Smooth muscle cell (in vitro differentiated cells): ENCODE data around the gene CNTN4. TPM values are rescaled to one million over a fixed set of nuclear protein-coding genes. Genes with fewer than 3 reads are reported as not detected.

Experiments used
- DNase-seq: peaks from one replicate; lab custom pipeline; 2025; ENCODE audit not compliant: unreplicated experiment; lab: John Stamatoyannopoulos, UW
- H2AFZ ChIP-seq: fragments of 200-600 bp; sonication (generic); 2 replicates; pipeline ENCODE4 v1.6.0; 2016; ENCODE audit warnings: antibody characterized with exemption, low read depth, mild to moderate bottlenecking
- H3F3A ChIP-seq: fragments of 200-600 bp; sonication (generic); 2 replicates; pipeline ENCODE4 v1.6.0; 2017; ENCODE audit warnings: antibody characterized with exemption, low read depth
- H3K27ac ChIP-seq: fragments of 200-600 bp; sonication (generic); 2 replicates; pipeline ENCODE4 v1.5.1; 2016; ENCODE audit warnings: low read depth, mild to moderate bottlenecking
- H3K27me3 ChIP-seq: fragments of 200-600 bp; sonication (generic); 2 replicates; pipeline ENCODE4 v1.6.1; 2016; ENCODE audit warnings: low read depth, mild to moderate bottlenecking
- H3K36me3 ChIP-seq: fragments of 200-600 bp; sonication (generic); 2 replicates; pipeline ENCODE4 v1.5.1; 2016; ENCODE audit warnings: low read depth
- H3K4me1 ChIP-seq: fragments of 200-600 bp; sonication (generic); 2 replicates; pipeline ENCODE4 v1.5.1; 2016; ENCODE audit warnings: low read depth
- H3K4me2 ChIP-seq: fragments of 200-600 bp; sonication (generic); 2 replicates; pipeline ENCODE4 v1.6.0; 2016; ENCODE audit warnings: mild to moderate bottlenecking
- H3K4me3 ChIP-seq: fragments of 200-600 bp; sonication (generic); 2 replicates; pipeline ENCODE4 v1.5.1; 2016; ENCODE audit warnings: mild to moderate bottlenecking
- H3K79me2 ChIP-seq: fragments of 200-600 bp; sonication (generic); 2 replicates; pipeline ENCODE4 v1.6.0; 2016; ENCODE audit warnings: low read depth, mild to moderate bottlenecking
- H3K9ac ChIP-seq: fragments of 200-600 bp; sonication (generic); 2 replicates; pipeline ENCODE4 v1.6.0; 2016; ENCODE audit warnings: low read depth
- H3K9me3 ChIP-seq: fragments of 200-600 bp; sonication (generic); replicated peaks from 2 replicates; pipeline ENCODE4 v1.5.1; 2016; ENCODE audit warnings: low read depth
- H4K20me1 ChIP-seq: fragments of 200-600 bp; sonication (generic); 2 replicates; pipeline ENCODE4 v1.6.0; 2016; ENCODE audit warnings: low read depth
- CTCF ChIP-seq: fragments of 200-600 bp; sonication (generic); IDR thresholded peaks from 2 replicates; pipeline ENCODE4 v1.5.1; 2017; ENCODE audit warnings: borderline replicate concordance, mild to moderate bottlenecking, antibody characterized with exemption; ENCODE audit not compliant: insufficient read depth, poor library complexity, severe bottlenecking
- WGBS: methylation state at CpG from one replicate; pipeline ENCODE4 v1.1.7; 2016; ENCODE audit warnings: low lambda C conversion rate; 5-methylcytosine and 5-hydroxymethylcytosine counted together
- polyA plus RNA-seq: library from polyadenylated mRNA; unstranded; fragments of >200 nt; fragmentation: Nextera tagmentation; extraction: Ambion mirVana; gene quantifications from 2 replicates; pipeline ENCODE4 v1.2.1, GENCODE V29; 2016
- total RNA-seq: library from RNA; depleted of rRNA; stranded (reverse); fragments of >200 nt; gene quantifications from 2 replicates; pipeline ENCODE4 v1.2.3, GENCODE V29; 2014

The CNTN4 gene
- total and polyA plus RNA-seq, 2 experiments from 2014 or later = 12.1 to 15.8 TPM

- TF ChIP-seq CTCF = no peak
- Histone ChIP-seq H3K9ac (no peak overlapping the region), H3K4me1 (no peaks in the 10 kb centered on the region), H2AFZ (no peak overlapping the region), H3F3A (no peaks in the 10 kb centered on the region), H3K36me3 (no peaks in the 10 kb centered on the region), H3K27ac (no peak overlapping the region), H3K4me3 (no peak overlapping the region), H3K27me3 (no peaks in the 10 kb centered on the region), H3K79me2 (no peaks in the 10 kb centered on the region), H3K4me2 (no peak overlapping the region), H3K9me3 (no peaks in the 10 kb centered on the region), H4K20me1 (no peaks in the 10 kb centered on the region)
- 80% methylated on average over 1 of the region's 1 CpG for WGBS
- no peak for DNase-seq
Measured at GRCh38 chr3:2558796-2559195, 460.1 kb downstream of the CNTN4 start.

- Histone ChIP-seq H3K4me1 (no peaks in the 10 kb centered on the region), H2AFZ (no peak overlapping the region), H3K27ac (no peak overlapping the region), H3K9ac (no peak overlapping the region), H3K79me2 (no peaks in the 10 kb centered on the region), H3K27me3 (no peaks in the 10 kb centered on the region), H3K4me2 (no peak overlapping the region), H3K36me3 (no peaks in the 10 kb centered on the region), H3F3A (no peaks in the 10 kb centered on the region), H3K9me3 (no peaks in the 10 kb centered on the region), H4K20me1 (no peaks in the 10 kb centered on the region), H3K4me3 (no peak overlapping the region)
- no peak for DNase-seq
- no peak for TF ChIP-seq CTCF
- WGBS = 75% methylated on average over 3 of the region's 3 CpGs
Measured at GRCh38 chr3:2567451-2567850, 468.8 kb downstream of the CNTN4 start.

GRCh38 chr3:2568156-2568555 is 469.5 kb downstream of the CNTN4 start:
- no peak for TF ChIP-seq CTCF
- Histone ChIP-seq H3K9ac (no peak overlapping the region), H3K4me1 (no peaks in the 10 kb centered on the region), H3K27ac (no peak overlapping the region), H3K9me3 (no peaks in the 10 kb centered on the region), H4K20me1 (no peaks in the 10 kb centered on the region), H3F3A (no peaks in the 10 kb centered on the region), H3K27me3 (no peaks in the 10 kb centered on the region), H3K79me2 (no peaks in the 10 kb centered on the region), H3K4me2 (no peak overlapping the region), H3K4me3 (no peak overlapping the region), H2AFZ (no peak overlapping the region), H3K36me3 (no peaks in the 10 kb centered on the region)
- WGBS = 72% methylated on average over 2 of the region's 2 CpGs
- no peak for DNase-seq

- no peaks in the 10 kb centered on the region for H3K36me3 ChIP-seq
Measured at GRCh38 chr3:2568929-2569328, 470.3 kb downstream of the CNTN4 start.

More at GRCh38 chr3:2568929-2569328, 470.3 kb downstream of the CNTN4 start:
- no peak for TF ChIP-seq CTCF
- Histone ChIP-seq H3K79me2 (no peaks in the 10 kb centered on the region), H3K9ac (no peak overlapping the region), H3K4me3 (no peak overlapping the region), H2AFZ (no peak overlapping the region), H3F3A (no peaks in the 10 kb centered on the region), H4K20me1 (no peaks in the 10 kb centered on the region), H3K27me3 (no peaks in the 10 kb centered on the region), H3K9me3 (no peaks in the 10 kb centered on the region), H3K4me2 (no peak overlapping the region), H3K27ac (no peak overlapping the region), H3K4me1 (no peaks in the 10 kb centered on the region)
- no peak for DNase-seq
- 94% methylated on average over 7 of the region's 7 CpGs for WGBS
